ENCODE results near the gene POLDIP2. TPM values are rescaled to one million over a fixed set of nuclear protein-coding genes. Genes with fewer than 3 reads are reported as not detected.
A peak's percentile ranks its signal among the peaks of the same experiment; 100 is the strongest.

Gene POLDIP2
- total and polyA plus RNA-seq, 9 of the 15 experiments (the other 6 are each of a cell fraction or from before 2014, with no cell fraction given) = 22.0 to 137 (median 104) TPM

DNA sequence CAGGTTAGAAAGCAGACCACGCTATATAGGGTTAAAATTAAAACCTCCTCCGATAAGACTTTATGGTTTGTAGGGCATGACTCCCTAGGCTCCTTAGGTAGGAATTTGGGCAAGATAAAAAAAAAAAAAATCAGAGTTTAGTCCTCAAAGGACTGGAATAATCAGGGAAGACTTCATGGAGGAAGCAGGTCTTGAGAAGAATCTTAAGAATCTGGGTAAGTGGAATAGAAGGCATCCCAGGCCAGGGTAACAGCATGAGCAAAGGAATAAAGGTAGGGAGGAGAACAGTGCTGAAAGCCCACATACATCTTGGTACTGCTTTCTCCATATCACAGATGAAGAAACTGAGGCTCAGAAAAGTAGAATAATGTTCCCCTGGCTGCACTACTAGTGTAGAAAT, 33.2 kb upstream of the POLDIP2 start (continued):
- TF ChIP-seq ZNF436 (CRISPR knock-in tag; IDR thresholded peaks at IDR 0.05) (0 out of 2 replicates have a peak, but pooled peaks have one; percentile 43), HMGN3 (IDR thresholded peaks at IDR 0.05; ENCODE audit: borderline replicate concordance, extremely low read depth, insufficient read length, low read depth, low read length) (no peak), ETV1 (tag; conservative IDR thresholded peaks at IDR 0.05; ENCODE audit: low read depth) (no peak), TAF7 (tag; IDR thresholded peaks at IDR 0.05) (no peak), ZFP36 (IDR thresholded peaks at IDR 0.05; ENCODE audit: low read depth, low read length, partially characterized antibody) (peak; percentile 92), NR0B1 (IDR thresholded peaks at IDR 0.05; ENCODE audit: partially characterized antibody) (no peak)
- TF ChIP-seq, protein P1, sequence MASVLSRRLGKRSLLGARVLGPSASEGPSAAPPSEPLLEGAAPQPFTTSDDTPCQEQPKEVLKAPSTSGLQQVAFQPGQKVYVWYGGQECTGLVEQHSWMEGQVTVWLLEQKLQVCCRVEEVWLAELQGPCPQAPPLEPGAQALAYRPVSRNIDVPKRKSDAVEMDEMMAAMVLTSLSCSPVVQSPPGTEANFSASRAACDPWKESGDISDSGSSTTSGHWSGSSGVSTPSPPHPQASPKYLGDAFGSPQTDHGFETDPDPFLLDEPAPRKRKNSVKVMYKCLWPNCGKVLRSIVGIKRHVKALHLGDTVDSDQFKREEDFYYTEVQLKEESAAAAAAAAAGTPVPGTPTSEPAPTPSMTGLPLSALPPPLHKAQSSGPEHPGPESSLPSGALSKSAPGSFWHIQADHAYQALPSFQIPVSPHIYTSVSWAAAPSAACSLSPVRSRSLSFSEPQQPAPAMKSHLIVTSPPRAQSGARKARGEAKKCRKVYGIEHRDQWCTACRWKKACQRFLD (CRISPR knock-in tag; IDR thresholded peaks at IDR 0.05) = no peak

DNA sequence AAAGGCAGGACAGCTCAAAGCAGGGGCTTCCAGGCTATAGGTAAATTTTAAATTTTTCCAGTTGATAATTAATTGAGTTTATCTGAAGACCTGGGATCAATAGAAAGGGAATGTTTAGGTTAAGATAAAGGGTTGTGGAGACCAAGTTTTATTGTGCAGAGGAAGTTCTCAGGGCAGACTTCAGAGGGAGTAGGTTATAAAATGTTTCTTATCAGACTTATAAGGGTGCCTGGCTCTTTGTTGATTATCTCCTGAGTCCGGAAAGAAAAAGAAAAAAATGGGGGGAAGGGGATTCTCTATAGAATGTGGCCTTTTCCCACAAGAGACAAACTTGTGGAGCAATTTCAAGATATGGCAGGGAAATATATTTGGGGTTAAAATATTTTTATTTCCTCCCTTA, 32.8 kb upstream of the POLDIP2 start:
- CTCF ChIA-PET (ENCODE audit: low intra/inter-chr PET ratio) = no interaction called here
- FAIRE-seq (no peak), ATAC-seq (no peak), DNase-seq (ENCODE audit: extremely low read depth in 1 of 4, low spot score in 3 of 4) (no peak)
- Histone ChIP-seq H3K9ac (ENCODE audit: insufficient read depth in 1 of 2, low read depth in 2 of 2, low read length in 2 of 2) (no peak overlapping the region), H3K36me3 (ENCODE audit: control insufficient read depth, insufficient read depth, low read length) (no peaks in the 10 kb centered on the region), H3K4me1 (replicated peaks in 1 of 2; ENCODE audit: control insufficient read depth in 2 of 2, insufficient read depth in 2 of 2, low read length in 2 of 2) (peaks cover 9 to 11% of the 10 kb centered on the region in 2 experiments; a peak in 3 of 5 replicates), H3K9me3 (replicated peaks; ENCODE audit: control insufficient read depth, insufficient read depth, low read depth, low read length) (no peaks in the 10 kb centered on the region), H3K4me2 (ENCODE audit: insufficient read depth, low read length) (no peak overlapping the region), H3K79me2 (ENCODE audit: control insufficient read depth, insufficient read depth, low read length) (no peaks in the 10 kb centered on the region), H3K4me3 (no peak overlapping the region), H3K9me1 (ENCODE audit: control insufficient read depth, insufficient read depth, low read length) (no peaks in the 10 kb centered on the region), H3K27me3 (ENCODE audit: control insufficient read depth in 2 of 2, insufficient read depth in 2 of 2, low read length in 2 of 2) (peaks cover 0 to 15% of the 10 kb centered on the region in 2 experiments; a peak in 2 of 5 replicates), H4K20me1 (replicated peaks; ENCODE audit: control insufficient read depth, insufficient read depth, low read length) (no peaks in the 10 kb centered on the region), H2AFZ (ENCODE audit: low read depth, low read length) (no peak overlapping the region), H3K27ac (ENCODE audit: extremely low read depth, low read depth, low read length) (no peak overlapping the region)
- intact Hi-C loops (cut with micrococcal nuclease) (no loop called here), in situ Hi-C loops (cut with MboI) (no loop called here)
- POLR2A ChIA-PET = interaction anchor here (0.9 to 2.1 kb wide), 2 partner anchors 10 to 24 kb away, joined by 3 to 8 read pairs; no protein-coding TSS in a partner anchor
- WGBS (ENCODE audit: insufficient coverage, low coverage, missing lambda C conversion rate) = 0% methylated on average over 1 of the region's 1 CpG
- BruUV-seq (replicated peaks) = no TSS peak
- TF ChIP-seq, protein P2, sequence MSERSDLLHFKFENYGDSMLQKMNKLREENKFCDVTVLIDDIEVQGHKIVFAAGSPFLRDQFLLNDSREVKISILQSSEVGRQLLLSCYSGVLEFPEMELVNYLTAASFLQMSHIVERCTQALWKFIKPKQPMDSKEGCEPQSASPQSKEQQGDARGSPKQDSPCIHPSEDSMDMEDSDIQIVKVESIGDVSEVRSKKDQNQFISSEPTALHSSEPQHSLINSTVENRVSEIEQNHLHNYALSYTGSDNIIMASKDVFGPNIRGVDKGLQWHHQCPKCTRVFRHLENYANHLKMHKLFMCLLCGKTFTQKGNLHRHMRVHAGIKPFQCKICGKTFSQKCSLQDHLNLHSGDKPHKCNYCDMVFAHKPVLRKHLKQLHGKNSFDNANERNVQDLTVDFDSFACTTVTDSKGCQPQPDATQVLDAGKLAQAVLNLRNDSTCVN (CRISPR knock-in tag; IDR thresholded peaks at IDR 0.05) = no peak
- TF ChIP-seq ATF3 (IDR thresholded peaks at IDR 0.05) (no peak), ATF3 (CRISPR knock-in tag; conservative IDR thresholded peaks at IDR 0.05) (no peak), NFIX (CRISPR knock-in tag; IDR thresholded peaks at IDR 0.05; ENCODE audit: low read depth) (no peak), CHD4 (IDR thresholded peaks at IDR 0.05; ENCODE audit: insufficient read depth, insufficient replicate concordance, low read depth, low read length, poor library complexity, severe bottlenecking) (no peak), PCBP2 (IDR thresholded peaks at IDR 0.05; ENCODE audit: low read depth, low read length, poor library complexity, severe bottlenecking) (no peak), ZBED1 (IDR thresholded peaks at IDR 0.05) (no peak)
- TF ChIP-seq, protein P3, sequence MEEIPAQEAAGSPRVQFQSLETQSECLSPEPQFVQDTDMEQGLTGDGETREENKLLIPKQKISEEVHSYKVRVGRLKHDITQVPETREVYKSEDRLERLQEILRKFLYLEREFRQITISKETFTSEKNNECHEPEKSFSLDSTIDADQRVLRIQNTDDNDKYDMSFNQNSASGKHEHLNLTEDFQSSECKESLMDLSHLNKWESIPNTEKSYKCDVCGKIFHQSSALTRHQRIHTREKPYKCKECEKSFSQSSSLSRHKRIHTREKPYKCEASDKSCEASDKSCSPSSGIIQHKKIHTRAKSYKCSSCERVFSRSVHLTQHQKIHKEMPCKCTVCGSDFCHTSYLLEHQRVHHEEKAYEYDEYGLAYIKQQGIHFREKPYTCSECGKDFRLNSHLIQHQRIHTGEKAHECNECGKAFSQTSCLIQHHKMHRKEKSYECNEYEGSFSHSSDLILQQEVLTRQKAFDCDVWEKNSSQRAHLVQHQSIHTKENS (CRISPR knock-in tag; IDR thresholded peaks at IDR 0.05) = no peak

All from K562 (cell line).